SK-N-MC (cell line): ENCODE measurements around the gene SDC3.

Experiments used
- EZH2 ChIP-seq: fragments of 200-600 bp; sonication (generic); IDR thresholded peaks from one replicate; pipeline ENCODE4 v1.6.1; 2017; ENCODE audit warnings: antibody characterized with exemption
- POLR2AphosphoS5 ChIP-seq: IDR thresholded peaks from 2 replicates; pipeline ENCODE4 v1.6.1; 2012; ENCODE audit warnings: mild to moderate bottlenecking, low read depth, low read length, borderline replicate concordance

DNA sequence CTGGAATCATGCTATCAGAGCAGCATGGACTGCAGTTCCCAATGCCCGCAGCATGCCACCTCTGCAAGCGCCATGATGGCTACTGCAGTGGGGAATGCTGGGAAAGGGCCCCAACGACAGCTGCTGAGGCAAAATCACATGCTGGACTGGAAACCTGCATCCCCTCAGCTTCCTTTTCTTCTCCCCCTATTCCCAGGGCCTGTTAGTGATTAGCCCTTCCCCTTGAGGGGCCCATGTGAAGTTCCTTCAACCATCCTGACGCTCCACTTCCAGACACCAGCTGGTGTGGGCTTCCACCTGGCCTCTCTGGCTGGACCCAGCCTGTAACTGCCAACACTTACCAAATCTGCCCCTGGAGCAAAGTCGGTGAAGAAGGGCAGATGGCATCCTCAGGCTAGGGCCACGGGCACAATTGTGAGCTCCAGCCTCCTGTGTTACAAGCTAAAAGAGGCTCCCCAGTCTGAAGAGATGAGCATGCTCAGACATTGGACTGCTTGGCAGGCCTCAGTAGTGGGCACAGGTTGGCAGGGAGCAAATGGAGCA, 22.1 kb upstream of the SDC3 start:
- TF ChIP-seq EZH2: no peak
- TF ChIP-seq POLR2AphosphoS5: no peak
